Neutrophil (primary cell): ENCODE data around the gene DDI2.

Source experiments
- H3K27ac ChIP-seq: fragments of 200-600 bp; sonication (generic); 2 replicates; pipeline ENCODE4 v1.5.1; 2016; ENCODE audit warnings: mild to moderate bottlenecking, moderate library complexity
- H3K27me3 ChIP-seq: fragments of 200-600 bp; sonication (generic); 2 replicates; pipeline ENCODE4 v1.6.0; 2016; ENCODE audit warnings: mild to moderate bottlenecking
- H3K36me3 ChIP-seq: fragments of 200-600 bp; sonication (generic); 2 replicates; pipeline ENCODE4 v1.5.1; 2017
- H3K4me1 ChIP-seq, 2 experiments: fragments of 200-600 bp in 1 of 2; sonication (generic) in 1 of 2; 1 replicate in 1 of 2; 2 replicates in 1 of 2; pipeline versions ENCODE4 v1.5.1 to v1.6.1; 2013 to 2016; ENCODE audit warnings: low read depth in 1 of 2, low read length in 1 of 2, mild to moderate bottlenecking in 1 of 2, moderate library complexity in 1 of 2; ENCODE audit not compliant: control insufficient read depth in 1 of 2, insufficient read depth in 1 of 2
- H3K4me3 ChIP-seq, 2 experiments: fragments of 200-600 bp in 1 of 2; sonication (generic) in 1 of 2; 1 replicate in 1 of 2; 2 replicates in 1 of 2; pipeline ENCODE4 v1.5.1; 2013 to 2016; ENCODE audit warnings: low read depth in 1 of 2, low read length in 1 of 2, mild to moderate bottlenecking in 1 of 2, moderate library complexity in 1 of 2
- H3K9me3 ChIP-seq: fragments of 200-600 bp; sonication (generic); 2 replicates; pipeline ENCODE4 v1.5.1; 2016
- CTCF ChIP-seq: fragments of 200-600 bp; sonication (generic); IDR thresholded peaks from 2 replicates; pipeline ENCODE4 v1.5.1; 2016; ENCODE audit warnings: antibody characterized with exemption

Gene DDI2

GRCh38 chr1:15671430-15671829 is 54.2 kb downstream of the DDI2 start:
- H3K27me3 ChIP-seq = no peaks in the 10 kb centered on the region
- no peak overlapping the region for H3K4me3 ChIP-seq
- no peak overlapping the region for H3K27ac ChIP-seq
- TF ChIP-seq CTCF = no peak
- no peaks in the 10 kb centered on the region for H3K4me1 ChIP-seq
- no peaks in the 10 kb centered on the region for H3K36me3 ChIP-seq
- no peaks in the 10 kb centered on the region for H3K9me3 ChIP-seq

GRCh38 chr1:15674386-15675159 is 57.3 kb downstream of the DDI2 start:
- H3K27ac ChIP-seq = no peak overlapping the region
- TF ChIP-seq CTCF = no peak
- H3K4me3 ChIP-seq = no peak overlapping the region
- H3K4me1 ChIP-seq = no peaks in the 10 kb centered on the region
- H3K9me3 ChIP-seq = no peaks in the 10 kb centered on the region
- H3K27me3 ChIP-seq = no peaks in the 10 kb centered on the region
- H3K36me3 ChIP-seq = no peaks in the 10 kb centered on the region

DNA sequence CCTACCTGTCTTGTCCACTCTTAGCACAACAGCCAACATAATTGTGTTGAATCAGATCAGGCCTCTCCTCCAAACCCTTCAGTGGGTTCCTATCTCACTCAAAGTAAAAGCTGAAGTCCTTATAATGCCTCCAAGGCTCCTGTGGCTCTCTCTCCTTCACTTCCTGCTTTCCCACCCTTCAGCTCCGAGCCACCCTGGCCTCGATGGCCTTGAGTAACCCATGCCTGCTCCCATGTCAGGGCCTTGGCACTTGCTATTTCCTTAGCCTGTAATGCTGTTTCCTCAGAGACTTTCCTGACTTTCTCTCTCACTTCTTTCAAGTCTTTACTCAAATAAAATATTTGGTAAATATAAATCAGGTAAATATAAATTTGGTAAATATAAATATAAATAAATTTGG is 58.8 kb downstream of the DDI2 start:
- Histone ChIP-seq H3K27ac (no peak overlapping the region), H3K27me3 (no peaks in the 10 kb centered on the region), H3K4me1 (no peaks in the 10 kb centered on the region), H3K36me3 (no peaks in the 10 kb centered on the region), H3K9me3 (no peaks in the 10 kb centered on the region), H3K4me3 (no peak overlapping the region)
- TF ChIP-seq CTCF = no peak

DNA sequence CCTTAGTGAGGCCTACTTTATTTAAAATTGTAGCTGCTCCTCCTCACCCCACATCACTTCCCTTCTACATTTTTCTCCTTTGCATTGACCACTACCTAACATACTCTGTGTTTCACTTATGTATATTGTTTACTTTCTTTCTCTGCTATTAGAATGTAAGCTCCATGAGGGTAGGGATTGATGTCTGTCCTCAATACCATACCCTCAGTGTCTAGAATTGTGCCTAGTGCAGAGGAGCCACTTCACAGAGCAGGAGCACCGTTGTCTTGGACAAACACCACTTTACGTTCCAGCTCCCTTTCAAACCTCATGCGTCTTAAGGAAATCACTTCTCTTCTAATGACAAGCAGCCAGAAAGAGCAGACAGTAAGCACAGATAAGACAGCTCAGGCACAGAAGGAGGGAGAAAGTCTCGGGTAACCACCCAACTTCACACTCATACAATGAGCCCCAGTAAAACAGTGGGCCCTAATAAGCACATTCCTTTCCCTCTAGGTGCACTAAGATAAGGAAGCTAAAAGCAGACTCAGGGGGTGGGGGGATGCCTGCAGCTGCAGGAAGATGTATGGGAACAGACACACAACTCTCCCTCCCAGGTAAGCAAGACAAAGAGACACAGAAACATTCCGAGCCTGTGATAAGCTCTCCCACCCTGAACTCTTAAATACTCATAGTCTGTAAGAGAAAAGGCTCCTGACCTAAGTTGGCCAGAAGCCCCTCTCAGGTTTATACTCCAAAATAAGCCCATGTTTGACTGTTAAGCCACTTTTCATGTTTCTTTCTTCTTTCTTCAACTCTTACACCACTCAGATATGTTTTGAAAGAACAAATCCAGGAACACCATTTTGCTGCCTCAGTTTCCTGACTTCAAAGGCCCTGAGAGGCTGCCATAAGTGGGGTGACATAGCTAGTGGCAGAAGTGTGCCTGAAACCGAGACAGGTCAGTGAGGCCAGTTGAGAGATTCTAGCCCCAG is 59.7 kb downstream of the DDI2 start:
- no peak overlapping the region for H3K27ac ChIP-seq
- H3K4me3 ChIP-seq = no peak overlapping the region
- H3K36me3 ChIP-seq = no peaks in the 10 kb centered on the region
- no peaks in the 10 kb centered on the region for H3K9me3 ChIP-seq
- H3K4me1 ChIP-seq = peaks cover 2 to 7% of the 10 kb centered on the region in 2 experiments
- no peak for TF ChIP-seq CTCF
- no peaks in the 10 kb centered on the region for H3K27me3 ChIP-seq

DNA sequence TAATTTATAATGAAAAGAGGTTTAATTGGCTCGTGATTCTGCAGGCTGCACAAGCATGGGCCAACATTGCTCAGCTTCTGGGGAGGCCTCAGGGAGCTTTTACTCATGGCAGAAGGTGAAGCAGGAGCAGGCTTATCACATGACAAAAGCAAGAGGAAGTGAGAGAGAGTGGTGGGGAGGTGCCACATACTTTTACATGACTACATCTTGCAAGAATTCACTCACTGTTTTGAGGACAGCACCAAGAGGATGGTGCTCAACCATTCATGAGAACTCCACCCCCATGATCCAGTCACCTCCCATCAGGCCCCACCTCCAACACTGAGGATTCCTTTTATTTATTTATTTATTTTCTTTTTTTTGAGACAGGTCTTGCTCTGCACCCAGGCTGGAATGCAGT is 61.3 kb downstream of the DDI2 start:
- H3K36me3 ChIP-seq = no peaks in the 10 kb centered on the region
- H3K4me3 ChIP-seq = no peak overlapping the region
- H3K27me3 ChIP-seq = no peaks in the 10 kb centered on the region
- H3K4me1 ChIP-seq = peaks cover 16 to 23% of the 10 kb centered on the region in 2 experiments
- no peak overlapping the region for H3K27ac ChIP-seq
- no peaks in the 10 kb centered on the region for H3K9me3 ChIP-seq
- no peak for TF ChIP-seq CTCF
